OCI-LY1 (cell line): ENCODE data around the gene SF3B3.

ENCODE experiments used
- CTCF ChIP-seq: fragments of 200-600 bp; sonication (generic), shearing (Covaris generic); IDR thresholded peaks from 2 replicates; pipeline ENCODE4 v1.5.1; 2017; ENCODE audit warnings: mild to moderate bottlenecking, antibody characterized with exemption, low read length, moderate library complexity, mixed read lengths
- EZH2 ChIP-seq: fragments of 200-600 bp; sonication (generic), shearing (Covaris generic); IDR thresholded peaks from 2 replicates; pipeline ENCODE4 v1.8.0; 2017; ENCODE audit warnings: borderline replicate concordance, mixed run types, mild to moderate bottlenecking, antibody characterized with exemption, low read length, moderate library complexity, mixed read lengths

GRCh38 chr16:70577256-70577698 lies 53.7 kb downstream of the SF3B3 start:
- no peak for TF ChIP-seq CTCF
- no peak for TF ChIP-seq EZH2
